GM18858 (cell line): ENCODE results near the gene RAB10.
"Not testable (repeated sequence)": the region's sequence is repeated elsewhere in the genome, so short reads cannot be mapped to it uniquely, and the experiment has no call there.

Experiments used
- ATAC-seq: cut with Tn5 transposase; IDR thresholded peaks from one replicate; pipeline ENCODE4 v1.9.1; 2021; ENCODE audit not compliant: unreplicated experiment

The RAB10 gene

DNA sequence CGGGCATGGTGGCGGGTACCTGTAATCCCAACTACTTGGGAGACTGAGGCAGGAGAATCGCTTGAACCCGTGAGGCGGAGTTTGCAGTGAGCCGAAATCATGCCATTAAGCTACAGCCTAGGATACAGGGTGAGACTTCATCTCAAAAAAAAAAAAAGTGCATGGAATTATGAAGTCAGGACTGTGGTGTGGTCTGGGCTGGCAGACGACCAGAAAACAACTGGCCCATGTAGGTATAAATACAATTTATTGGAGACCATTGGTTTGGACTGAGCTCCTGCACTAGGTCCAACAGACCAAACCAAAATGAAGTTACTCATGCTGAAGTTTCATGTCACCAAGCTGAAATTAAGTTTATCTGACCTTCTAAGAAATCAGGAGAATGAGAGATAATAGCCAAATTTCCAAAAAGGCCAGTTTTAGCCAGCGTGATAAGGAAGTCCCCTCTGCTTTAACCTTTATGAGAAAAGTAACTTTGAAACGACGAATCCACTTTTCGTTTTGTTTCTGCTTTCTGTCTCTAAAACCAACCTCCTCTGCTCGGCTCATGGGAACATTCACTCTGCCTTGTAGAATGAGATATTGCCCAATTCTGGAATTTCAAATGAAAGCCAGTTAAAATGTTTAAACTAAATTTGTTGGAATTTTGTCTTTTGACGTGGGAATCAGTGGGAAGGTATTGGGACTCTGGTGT is 17.7 kb upstream of the RAB10 start:
- ATAC-seq: no peak

DNA sequence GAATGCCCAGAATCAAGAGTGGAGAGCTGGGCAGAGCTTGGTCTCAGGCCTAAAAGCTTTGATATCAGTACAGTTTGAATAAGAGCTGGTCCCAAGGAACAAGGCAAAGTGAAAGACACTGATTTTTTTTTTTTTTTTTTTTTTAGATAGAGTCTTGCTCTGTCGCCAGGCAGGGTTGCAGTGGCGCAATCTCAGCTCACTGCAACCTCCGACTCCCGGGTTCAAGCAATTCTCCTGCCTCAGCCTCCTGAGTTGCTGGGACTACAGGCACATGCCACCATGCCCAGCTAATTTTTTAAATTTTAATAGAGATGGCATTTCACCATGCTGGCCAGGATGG is 17.2 kb upstream of the RAB10 start:
- ATAC-seq: not testable (repeated sequence)

DNA sequence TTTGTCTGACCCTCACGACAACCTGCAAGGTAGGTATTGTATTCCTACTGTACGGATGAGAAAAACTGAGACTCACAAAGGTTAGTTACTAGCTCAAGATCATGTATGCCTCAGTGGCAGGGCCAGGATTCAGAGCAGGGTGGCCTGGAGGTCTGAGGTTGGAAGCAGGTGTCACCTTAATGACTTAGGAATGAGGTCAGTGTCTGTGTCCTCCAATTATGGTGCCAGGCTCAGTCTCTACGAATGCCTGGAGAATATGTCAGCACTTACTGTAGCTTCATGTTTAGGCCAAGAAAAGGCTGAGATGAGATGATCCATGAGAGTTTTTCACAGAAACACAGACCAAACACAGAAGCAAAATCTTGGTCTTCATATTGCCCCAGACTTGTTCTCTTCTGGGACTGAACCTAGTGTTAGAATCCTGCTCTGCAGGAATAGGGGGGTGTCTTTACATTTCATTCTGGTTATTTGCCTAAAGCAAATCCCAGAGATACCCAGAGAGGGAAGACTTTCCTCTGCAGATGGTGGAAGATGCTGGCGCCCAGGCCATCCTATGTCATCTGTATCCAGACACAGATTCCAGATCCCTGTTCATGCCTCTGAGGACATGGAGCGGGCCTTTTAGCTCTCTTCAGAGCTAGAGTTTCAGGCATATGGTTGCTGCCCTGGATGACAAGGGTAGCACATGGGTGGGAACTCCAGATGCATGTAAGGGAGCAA is 16.3 kb upstream of the RAB10 start:
- ATAC-seq: no peak

DNA sequence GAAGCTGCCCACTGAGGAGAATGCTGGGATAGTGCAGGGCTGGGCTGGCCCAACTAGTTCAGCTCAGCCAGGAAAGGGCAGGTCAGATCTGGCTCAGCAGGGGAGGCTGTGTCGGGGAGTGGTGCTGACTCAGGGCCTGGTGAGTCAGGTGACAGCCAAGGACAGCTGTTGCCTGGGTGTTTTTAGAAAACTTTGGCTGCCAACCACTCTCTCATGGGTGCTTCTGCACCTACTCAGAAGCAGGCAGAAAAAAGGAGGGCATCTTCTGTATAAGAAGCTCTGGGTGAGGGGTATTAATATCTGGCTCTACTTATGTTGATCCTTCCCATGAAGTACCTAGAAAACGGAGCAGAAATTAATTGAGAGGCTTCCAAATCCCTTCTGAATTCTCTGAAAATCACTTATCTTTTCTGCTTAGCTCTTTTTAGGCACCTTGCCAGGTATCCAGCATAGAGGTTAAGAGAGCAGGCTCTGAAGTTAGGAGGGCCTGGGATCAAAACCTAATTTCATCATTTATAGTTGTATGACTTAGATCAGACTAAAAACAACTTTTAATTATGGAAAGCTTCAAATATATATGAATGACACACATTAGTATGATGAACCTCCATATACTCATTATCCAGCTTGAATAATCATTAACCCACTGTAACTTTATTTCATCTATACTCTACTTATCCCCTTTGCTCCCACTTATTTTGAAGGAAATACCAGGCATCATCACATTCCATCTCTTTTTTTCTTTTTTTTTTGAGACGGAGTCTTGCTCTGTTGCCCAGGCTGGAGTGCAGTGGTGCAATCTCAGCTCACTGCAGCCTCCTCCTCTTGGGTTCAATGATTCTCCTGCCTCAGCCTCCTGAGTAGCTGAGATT is 15.5 kb upstream of the RAB10 start:
- no peak for ATAC-seq

DNA sequence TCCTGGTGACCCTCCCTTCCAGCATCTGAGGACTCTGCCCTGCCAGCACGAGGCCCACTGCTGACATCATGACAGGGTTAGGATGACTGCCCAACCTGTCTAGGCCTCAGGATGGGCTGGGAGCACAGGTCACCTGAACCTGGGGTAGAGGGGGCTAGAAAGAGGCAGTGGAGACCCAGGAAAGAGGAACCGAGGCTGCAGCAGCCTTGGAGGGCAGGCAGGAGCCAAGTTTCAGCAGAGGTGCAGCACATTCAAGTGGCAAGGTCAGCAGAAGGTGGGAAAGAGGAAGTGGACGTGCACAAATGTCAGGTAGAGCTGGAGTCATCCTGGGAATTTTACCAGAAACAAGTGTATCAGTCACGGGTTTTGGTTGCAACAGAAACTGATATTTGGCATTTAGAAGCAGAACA is 13.6 kb upstream of the RAB10 start:
- ATAC-seq: no peak

DNA sequence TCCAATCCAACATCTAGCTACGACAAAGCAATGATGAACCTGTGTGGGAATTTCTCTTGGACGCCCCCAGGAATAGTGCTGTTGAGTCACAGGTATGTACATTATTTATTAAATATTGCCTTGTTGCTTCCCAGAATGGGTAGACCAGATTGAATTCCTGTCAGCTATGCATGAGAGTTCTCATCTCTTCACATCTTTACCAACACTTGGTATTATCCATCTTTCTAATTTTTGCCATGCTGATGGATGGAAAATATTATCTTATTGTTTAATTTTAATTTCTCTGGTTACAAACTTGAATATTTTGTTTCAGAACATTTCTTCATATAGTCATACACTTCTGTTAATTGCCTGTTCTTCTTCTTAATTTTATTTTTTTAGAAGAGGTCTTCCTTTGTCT is 9.6 kb upstream of the RAB10 start:
- no peak for ATAC-seq

DNA sequence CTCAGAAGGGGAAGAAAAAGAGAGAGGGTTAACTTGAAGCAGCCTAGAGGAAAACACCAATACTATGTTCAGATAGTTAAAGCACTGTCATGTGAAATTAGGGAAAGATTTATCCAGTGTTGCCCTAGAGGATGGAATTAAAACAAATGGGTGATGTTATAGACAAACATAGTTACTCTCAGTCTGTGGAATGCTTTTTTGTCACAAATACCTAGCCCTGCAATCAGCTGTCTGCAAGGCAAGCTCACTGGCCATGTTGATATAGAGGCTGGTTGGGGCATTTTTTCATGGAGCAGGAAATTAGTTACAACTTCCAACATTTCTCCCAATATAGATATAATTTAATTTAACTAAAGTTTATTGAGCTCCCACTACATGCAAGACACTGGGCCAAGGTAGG is 8.4 kb upstream of the RAB10 start:
- ATAC-seq: no peak

DNA sequence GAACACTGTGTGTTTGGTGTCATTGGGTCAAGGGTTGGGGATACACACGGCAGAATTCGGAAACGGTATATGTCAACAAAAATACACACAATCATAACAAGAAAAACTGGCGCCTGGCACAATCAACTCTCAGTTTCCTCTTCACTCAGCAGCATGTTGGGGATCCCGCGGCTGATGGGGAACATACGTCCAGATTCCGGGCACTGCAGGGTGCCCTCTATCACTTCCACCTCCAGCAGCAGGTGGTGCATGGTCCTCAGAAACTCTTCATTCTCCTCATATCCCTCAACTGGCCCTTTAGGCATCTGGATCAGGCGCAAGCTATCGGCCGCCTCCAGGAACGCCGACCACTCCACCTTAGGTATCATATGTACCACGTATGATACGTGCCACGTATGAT is 5.8 kb upstream of the RAB10 start:
- ATAC-seq: not testable (repeated sequence)

DNA sequence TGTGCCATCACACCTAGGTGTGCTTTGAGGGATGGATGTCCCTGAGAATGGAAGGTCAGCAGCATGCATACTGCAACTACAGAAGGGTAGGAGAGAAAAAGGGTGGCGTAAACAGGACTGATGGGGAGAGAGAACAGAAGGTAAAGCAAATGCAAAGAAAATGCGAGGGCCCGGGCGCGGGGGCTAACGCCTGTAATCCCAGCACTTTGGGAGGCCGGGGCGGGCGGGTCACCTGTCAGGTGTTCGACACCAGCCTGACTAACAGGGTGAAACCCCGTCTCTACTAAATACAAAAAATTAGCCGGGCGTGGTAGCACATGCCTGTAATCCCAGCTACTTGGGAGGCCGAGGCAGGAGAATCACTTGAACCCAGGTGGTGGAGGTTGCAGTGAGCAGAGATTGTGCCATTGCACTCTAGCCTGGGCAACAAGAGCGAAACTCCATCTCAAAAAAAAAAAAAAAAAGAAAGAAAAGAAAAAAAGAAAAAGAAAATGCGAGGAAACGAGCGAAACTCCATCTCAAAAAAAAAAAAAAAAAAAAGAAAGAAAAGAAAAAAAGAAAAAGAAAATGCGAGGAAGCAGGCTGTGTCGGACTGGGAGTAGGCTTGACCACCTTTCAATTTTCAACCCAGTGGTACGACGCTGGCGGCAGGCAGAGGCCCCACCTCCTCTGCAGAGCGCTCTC is 1.2 kb upstream of the RAB10 start:
- ATAC-seq: not testable (repeated sequence)

DNA sequence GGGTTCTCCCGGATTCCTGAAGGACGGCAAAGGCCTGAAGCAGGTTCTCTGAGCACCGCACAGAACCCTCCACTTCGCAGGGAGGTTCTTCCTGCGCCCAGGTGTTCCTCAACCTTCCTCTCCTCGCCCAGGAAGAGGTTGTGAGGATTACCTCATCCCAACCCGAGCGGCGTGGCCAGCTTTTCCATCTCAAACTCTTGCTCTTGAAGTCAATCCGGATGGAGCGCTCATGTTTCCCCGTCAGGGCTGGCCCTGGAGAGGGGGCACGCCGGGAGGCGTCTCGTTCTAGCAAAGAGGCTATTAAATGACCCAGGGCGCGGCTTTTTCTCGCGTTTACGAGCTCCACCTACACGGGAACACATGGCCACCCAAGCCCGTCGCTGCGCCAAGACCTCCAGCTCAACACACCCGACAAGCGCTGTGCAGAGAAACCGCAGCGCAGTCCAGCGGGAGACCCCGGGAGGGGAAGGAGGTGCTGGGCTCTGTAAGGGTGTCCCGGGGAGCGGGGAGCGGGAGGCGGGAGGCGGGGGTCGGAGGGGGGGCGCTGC is 540 bp upstream of the RAB10 start:
- no peak for ATAC-seq

DNA sequence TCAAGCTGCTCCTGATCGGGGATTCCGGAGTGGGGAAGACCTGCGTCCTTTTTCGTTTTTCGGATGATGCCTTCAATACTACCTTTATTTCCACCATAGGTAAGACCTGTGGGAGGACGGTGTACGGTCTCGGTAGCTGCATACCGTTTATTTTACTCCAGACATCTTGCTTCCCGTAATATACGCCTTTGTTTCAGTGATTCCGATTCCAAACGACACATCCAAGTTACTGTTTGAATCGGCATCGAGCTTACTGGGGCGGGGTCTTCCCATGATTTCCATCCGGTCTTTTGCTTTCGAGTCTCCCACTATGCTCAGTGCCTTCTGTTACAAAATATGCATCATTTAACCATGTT is 731 bp downstream of the RAB10 start:
- no peak for ATAC-seq

DNA sequence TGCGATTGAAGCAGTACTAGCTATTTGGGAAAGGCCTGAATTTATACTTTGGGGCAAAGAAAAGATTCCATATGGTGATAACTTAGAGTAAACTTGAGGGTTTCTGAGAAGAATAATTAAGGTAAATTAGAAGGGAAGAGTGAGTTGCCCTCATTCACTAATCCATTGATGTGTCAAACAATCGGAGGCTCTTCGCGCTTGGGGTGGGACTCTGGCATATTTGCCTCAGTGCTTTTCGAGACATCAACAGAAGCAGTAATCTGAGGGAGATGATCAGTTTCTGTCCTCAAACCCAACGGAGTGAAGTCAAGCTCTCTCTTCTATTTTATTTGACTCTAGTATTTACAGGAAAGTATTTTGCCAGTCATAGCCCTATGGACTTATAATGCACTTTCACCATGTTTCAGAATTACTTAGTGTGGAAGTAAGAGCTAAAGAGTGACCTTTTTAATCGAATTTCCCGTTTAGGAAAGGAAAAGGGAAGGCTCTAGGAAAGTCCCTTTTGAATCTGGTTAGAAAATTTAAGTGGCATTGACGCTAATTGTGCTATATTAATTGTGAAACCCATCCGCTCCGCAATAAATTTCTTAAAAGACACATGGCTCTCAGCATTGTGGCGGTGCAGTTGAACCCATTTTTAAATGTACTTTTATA is 1.3 kb downstream of the RAB10 start:
- no peak for ATAC-seq

DNA sequence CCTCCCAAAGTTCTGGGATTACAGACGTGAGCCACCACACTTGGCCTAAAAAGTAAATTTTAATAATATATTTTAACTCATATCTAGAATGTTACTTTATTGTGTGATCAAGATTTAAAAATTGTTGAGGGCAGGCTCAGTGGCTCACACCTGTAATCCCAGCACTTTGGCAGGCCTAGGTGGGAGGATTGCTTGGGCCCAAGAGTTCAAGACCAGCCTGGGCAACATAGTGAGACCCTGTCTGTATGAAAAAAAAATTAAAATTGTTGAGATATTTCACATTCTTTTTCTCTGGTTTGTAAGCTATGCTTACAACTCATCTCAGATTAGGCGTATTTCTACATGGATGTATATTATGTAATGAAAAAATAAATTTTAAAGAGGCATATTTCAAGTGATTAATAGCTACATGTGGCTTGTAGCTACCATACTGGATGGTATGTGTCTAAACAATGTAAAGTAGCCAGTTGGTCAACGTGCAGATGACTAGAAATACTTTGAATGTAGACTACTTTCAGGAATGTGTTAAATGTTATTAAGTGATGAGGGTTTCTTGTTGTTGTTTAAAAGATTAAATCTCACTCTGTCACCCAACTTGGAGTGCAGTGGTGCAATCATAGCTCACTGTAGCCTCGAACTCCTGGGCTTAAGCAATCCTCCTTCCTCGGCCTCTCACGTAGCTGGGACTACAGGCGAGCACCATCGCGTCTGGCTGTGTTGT is 5.9 kb downstream of the RAB10 start:
- ATAC-seq: no peak

DNA sequence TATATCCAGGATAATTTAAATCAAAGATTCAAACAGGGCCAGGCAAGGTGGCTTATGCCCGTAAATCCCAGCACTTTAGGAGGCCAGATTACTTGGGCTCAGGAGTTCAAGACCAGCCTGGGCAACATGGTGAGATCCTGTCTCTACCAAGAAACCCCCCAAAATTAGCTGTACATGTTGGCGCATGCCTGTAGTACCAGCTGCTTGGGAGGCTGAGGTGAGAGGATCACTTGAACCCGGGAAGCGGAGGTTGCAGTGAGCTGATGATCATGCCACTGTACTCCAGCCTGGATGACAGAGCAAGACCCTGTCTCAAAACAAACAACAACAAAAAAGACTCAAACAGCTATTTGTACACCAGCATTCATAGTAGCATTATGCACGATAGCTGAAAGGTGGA is 9.2 kb downstream of the RAB10 start:
- ATAC-seq: no peak

DNA sequence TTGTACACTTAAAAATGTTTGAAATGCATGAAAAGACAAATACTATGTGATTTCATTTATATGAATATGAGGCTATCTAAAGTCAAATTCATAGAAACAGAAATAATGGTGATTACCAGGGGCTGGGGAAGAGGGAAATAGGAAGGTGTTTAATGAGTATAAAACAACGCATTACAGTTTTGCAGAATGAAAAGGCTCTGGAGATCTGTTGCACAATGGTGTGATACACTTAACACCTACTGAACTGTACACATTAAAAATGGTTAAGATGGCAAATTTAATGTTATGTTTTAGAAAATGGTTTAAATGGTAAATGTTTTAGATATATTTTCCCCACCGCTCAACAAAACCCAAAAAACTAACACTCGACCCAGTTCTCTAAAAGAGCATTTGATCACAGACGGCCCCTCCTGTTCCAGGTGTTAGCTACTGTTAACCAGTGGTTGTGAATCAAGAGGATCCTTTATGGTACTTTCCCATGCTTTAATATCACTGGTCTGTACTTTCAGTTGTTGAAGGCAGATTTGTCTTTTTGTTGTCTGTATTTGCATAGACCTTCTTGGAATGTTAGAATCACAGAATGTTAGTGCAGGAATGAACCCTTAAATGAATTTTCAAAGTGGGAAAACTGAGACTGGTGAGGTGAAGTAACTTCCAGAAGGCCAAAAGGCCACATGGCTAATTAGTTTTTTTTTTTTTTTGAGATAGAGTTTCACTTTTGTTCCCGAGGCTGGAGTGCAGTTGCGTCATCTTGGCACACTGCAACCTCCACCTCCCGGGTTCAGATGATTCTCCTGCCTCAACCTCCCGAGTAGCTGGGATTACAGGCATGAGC is 10.2 kb downstream of the RAB10 start:
- ATAC-seq: no peak

DNA sequence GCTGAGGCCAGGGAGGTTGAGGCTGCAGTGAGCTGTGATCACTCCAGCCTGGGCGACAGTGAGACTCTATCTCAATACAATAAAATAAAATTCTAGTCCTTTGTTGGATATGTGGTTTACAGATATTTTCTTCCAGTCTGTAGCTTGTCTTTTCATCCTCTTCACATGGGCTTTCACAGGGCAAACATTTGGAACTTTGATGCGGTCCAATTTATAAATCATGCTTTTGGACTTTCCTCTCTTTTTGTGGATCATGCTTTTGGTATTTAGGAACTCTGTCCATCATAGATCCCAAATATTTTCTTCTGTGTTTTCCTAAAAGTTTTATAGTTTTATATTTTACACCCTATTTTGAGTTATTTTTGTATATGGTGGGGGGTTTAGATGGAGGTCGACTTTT is 14.9 kb downstream of the RAB10 start:
- ATAC-seq: no peak

DNA sequence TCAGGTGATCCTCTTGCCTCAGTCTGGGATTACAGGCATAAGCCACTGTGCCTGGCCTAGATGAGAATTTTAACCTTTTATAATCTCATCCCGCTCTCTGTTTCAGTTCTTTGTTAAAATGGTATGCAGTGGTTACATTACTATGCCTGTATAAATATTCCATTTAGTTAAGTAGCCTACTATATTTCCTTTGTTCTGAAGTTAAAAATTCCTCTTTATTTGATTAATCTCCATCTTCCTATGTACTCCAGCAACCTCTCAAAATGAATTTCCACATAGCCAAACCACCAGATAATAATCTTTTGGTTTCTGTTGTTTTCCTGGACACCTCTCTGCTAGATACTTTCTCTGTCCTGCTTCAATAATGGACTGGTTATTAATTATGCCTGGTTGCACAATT is 15.8 kb downstream of the RAB10 start:
- no peak for ATAC-seq

DNA sequence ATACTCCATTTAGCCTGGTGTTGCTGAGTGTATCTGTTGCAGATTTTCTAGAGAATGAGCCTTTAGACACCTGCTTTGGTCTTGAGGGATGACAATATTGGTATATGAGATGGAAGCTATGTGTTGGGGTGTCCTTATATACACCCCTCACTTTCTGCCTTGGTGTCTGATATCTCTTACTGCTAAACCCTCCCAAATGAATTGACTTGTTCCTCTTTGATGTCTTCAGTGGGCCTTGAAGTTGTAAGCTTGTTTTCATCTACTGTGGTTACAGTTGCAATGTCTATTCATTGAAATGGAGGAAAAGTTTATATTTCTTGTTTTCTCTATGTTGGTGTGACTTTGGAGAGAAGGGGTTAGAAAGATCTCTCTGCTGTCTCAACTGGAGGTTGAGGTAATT is 18.9 kb downstream of the RAB10 start:
- no peak for ATAC-seq
